ENCODE measurements around the gene FAAP100. TPM values are rescaled to one million over a fixed set of nuclear protein-coding genes. Genes with fewer than 3 reads are reported as not detected.

The FAAP100 gene
- total RNA-seq, 6 donors from 2014 or later = 22.0 to 70.2 (median 32.5) TPM

DNA sequence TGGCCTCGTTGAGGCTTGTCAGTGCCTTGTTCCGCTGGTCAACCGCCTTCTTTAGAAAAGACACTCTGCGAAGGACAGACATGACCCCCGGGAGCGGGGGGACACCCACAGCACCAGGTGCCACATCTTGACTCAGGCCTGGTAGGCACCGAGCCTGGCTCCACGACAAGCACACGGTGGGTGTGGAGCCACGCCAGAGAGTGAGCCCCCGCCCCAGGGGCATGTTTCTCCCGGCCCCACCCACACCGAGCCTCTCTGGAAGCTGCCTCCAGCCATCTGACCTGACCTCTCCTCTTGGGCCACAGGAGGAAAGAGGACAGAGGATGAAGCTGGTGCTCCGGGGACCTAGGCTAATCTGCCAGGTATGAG is 4.6 kb downstream of the FAAP100 start:
- no peak for ATAC-seq (ENCODE audit: low FRiP score in 2 of 2)

GRCh38 chr17:81546906-81547613 is 5.1 kb downstream of the FAAP100 start:
- H3K36me3 ChIP-seq = peaks cover 3 to 81% (median 69%) of the 10 kb centered on the region in 4 donors
- no peak for TF ChIP-seq EP300 (IDR thresholded peaks at IDR 0.05)
- TF ChIP-seq, protein P1, sequence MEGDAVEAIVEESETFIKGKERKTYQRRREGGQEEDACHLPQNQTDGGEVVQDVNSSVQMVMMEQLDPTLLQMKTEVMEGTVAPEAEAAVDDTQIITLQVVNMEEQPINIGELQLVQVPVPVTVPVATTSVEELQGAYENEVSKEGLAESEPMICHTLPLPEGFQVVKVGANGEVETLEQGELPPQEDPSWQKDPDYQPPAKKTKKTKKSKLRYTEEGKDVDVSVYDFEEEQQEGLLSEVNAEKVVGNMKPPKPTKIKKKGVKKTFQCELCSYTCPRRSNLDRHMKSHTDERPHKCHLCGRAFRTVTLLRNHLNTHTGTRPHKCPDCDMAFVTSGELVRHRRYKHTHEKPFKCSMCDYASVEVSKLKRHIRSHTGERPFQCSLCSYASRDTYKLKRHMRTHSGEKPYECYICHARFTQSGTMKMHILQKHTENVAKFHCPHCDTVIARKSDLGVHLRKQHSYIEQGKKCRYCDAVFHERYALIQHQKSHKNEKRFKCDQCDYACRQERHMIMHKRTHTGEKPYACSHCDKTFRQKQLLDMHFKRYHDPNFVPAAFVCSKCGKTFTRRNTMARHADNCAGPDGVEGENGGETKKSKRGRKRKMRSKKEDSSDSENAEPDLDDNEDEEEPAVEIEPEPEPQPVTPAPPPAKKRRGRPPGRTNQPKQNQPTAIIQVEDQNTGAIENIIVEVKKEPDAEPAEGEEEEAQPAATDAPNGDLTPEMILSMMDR (IDR thresholded peaks at IDR 0.05) = no peak
- no peak for TF ChIP-seq POLR2A (IDR thresholded peaks at IDR 0.05)
- TF ChIP-seq POLR2AphosphoS5 (IDR thresholded peaks at IDR 0.05) = no peak
- H3K27me3 ChIP-seq = no peaks in the 10 kb centered on the region
- DNase-seq = peak in 1 of 2 donors; percentile 79
- H3K9me3 ChIP-seq = no peaks in the 10 kb centered on the region
- 63 to 90% methylated on average over 7 to 35 of the region's 36 CpGs for WGBS, 2 donors
- ATAC-seq (ENCODE audit: low FRiP score in 2 of 2) = no peak
- H3K4me3 ChIP-seq = no peak overlapping the region
- H3K27ac ChIP-seq = no peak overlapping the region
- H3K4me1 ChIP-seq = peaks cover 6 to 25% (median 10%) of the 10 kb centered on the region in 4 donors

More for the DNA sequence above, 4.6 kb downstream of the FAAP100 start:
- Histone ChIP-seq H3K4me3 (no peak overlapping the region), H3K36me3 (peaks cover 3 to 76% (median 67%) of the 10 kb centered on the region in 4 donors), H3K27ac (no peak overlapping the region), H3K27me3 (no peaks in the 10 kb centered on the region), H3K4me1 (peaks cover 6 to 27% (median 10%) of the 10 kb centered on the region in 4 donors), H3K9me3 (no peaks in the 10 kb centered on the region)
- 86 to 100% methylated on average over 3 to 14 of the region's 14 CpGs for WGBS, 2 donors
- TF ChIP-seq POLR2A (IDR thresholded peaks at IDR 0.05) = no peak
- TF ChIP-seq, protein P1 (IDR thresholded peaks at IDR 0.05) = no peak
- TF ChIP-seq POLR2AphosphoS5 (IDR thresholded peaks at IDR 0.05) = no peak
- no peak for TF ChIP-seq EP300 (IDR thresholded peaks at IDR 0.05)
- DNase-seq = peak in 1 of 2 donors; percentile 59

DNA sequence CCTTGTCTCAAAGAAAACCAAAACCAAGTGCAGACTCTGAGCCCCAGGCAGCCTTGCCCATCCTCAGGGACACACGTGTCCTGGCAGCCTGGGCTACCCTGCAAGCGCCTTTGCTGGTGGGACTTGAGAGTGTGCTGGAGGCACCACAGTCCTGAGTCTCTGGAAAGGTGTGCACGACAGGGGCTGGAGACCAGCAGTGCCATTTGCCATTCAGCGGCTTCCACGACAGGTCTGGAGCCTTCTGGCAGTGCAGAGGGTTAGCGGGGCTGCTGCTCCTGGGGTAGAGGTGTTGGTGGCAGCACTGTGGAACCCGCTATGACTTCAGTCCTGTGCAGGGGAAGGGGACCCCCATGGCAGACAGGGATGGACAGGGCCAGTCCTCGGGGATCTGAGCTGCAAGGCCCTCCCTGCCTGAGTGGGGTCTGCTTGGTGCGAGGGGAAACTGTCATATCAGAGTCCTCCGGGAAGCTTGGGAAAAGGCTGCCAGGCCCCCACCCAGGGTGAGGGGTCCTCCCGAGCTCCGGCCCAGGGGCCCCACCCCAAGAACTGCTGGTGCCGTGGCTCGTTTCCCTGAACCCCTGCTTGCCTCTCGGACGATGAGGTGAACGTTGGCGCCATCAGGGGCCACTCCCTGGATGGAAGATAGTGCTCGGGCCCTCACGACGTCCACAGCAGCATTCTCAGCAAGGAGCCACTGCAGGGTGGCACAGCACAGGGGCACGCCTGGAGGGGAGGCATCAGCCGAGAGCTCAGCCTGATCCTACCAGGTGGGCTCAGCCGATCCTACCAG is 6.8 kb downstream of the FAAP100 start:
- peak in 1 of 2 donors; percentile 53 for DNase-seq
- Histone ChIP-seq H3K4me3 (no peak overlapping the region), H3K4me1 (peaks cover 0 to 9% (median 0%) of the 10 kb centered on the region in 4 donors), H3K27me3 (no peaks in the 10 kb centered on the region), H3K36me3 (peaks cover 3 to 92% (median 80%) of the 10 kb centered on the region in 4 donors), H3K27ac (no peak overlapping the region), H3K9me3 (no peaks in the 10 kb centered on the region)
- no peak for ATAC-seq (ENCODE audit: low FRiP score in 2 of 2)
- TF ChIP-seq, protein P1 (IDR thresholded peaks at IDR 0.05) = no peak
- TF ChIP-seq EP300 (IDR thresholded peaks at IDR 0.05) = no peak
- WGBS, 2 donors = 91 to 100% methylated on average over 7 to 24 of the region's 24 CpGs

DNA sequence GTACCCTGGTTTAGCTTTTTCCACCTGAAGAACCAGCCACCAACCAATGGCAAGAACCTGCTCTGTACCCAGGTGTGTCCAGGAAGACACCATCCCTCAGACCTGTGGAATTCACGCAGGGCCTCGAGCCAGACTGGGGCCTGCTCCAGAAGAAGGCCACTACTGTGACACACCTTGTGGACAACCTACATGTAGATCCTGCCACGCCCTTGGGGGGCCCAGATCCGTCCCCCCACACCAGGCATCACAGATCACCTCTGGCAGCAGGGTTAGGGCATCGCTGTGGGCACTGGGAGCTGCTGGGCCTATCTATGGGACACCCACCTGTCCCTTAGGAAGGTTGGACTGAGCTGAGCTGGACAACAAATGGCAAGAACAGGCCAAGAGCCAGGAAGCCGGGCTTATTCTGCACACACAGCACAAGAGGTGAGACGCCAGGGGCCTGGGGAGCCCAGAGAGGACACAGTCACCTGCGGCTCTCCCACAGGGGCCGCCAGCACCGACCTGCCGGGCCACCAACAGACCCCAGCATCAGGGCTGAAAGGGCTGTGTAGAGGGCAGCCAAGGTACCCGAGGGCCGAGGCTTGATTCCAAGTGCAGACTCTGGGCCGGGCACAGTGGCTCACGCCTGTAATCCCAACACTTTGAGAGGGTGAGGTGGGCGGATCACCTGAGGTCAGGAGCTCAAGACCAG is 7.7 kb downstream of the FAAP100 start:
- Histone ChIP-seq H3K4me3 (no peak overlapping the region), H3K4me1 (no peaks in the 10 kb centered on the region), H3K36me3 (peaks cover 3 to 94% (median 84%) of the 10 kb centered on the region in 4 donors), H3K27me3 (no peaks in the 10 kb centered on the region), H3K9me3 (no peaks in the 10 kb centered on the region), H3K27ac (no peak overlapping the region)
- ATAC-seq (ENCODE audit: low FRiP score in 2 of 2) (no peak), DNase-seq (peak in 1 of 2 donors; percentile 66)
- TF ChIP-seq EP300 (IDR thresholded peaks at IDR 0.05) = no peak
- no peak for TF ChIP-seq POLR2AphosphoS5 (IDR thresholded peaks at IDR 0.05)
- TF ChIP-seq, protein P1 (IDR thresholded peaks at IDR 0.05) = no peak
- no peak for TF ChIP-seq POLR2A (IDR thresholded peaks at IDR 0.05)
- WGBS, 2 donors = 85 to 92% methylated on average over 6 to 15 of the region's 16 CpGs

All from upper lobe of left lung (tissue), 6 donors.